GM12865 (cell line): ENCODE data around the gene SPPL2A.
A peak's percentile ranks its signal among the peaks of the same experiment; 100 is the strongest.

Experiments used
- DNase-seq: peaks from one replicate; pipeline ENCODE4 v3.0.0; 2010; ENCODE audit warnings: low read depth
- H3K4me3 ChIP-seq: 2 replicates; pipeline ENCODE4 v1.5.1; 2011; ENCODE audit warnings: mild to moderate bottlenecking, low read depth, low read length, control low read depth
- CTCF ChIP-seq: IDR thresholded peaks from 2 replicates; pipeline ENCODE4 v1.5.1; 2011; ENCODE audit warnings: low read length, control low read depth, low read depth, inconsistent platforms; ENCODE audit not compliant: insufficient read depth; ENCODE audit errors: missing control alignments

SPPL2A gene

GRCh38 chr15:50786871-50787270 lies 21.4 kb upstream of the SPPL2A start:
- no peak for TF ChIP-seq CTCF
- DNase-seq: no peak

GRCh38 chr15:50786438-50786837 lies 20.9 kb upstream of the SPPL2A start:
- TF ChIP-seq CTCF: no peak
- no peak for DNase-seq
- no peak overlapping the region for H3K4me3 ChIP-seq

More at GRCh38 chr15:50786871-50787270, 21.4 kb upstream of the SPPL2A start:
- H3K4me3 ChIP-seq: no peak overlapping the region

- no peak for TF ChIP-seq CTCF
- no peak for DNase-seq
- no peak overlapping the region for H3K4me3 ChIP-seq
Measured at GRCh38 chr15:50783895-50784294, 18.4 kb upstream of the SPPL2A start.

GRCh38 chr15:50783411-50783810 lies 17.9 kb upstream of the SPPL2A start:
- no peak overlapping the region for H3K4me3 ChIP-seq
- DNase-seq: no peak
- TF ChIP-seq CTCF: no peak

- no peak for TF ChIP-seq CTCF
- no peak overlapping the region for H3K4me3 ChIP-seq
- DNase-seq: no peak
Measured at GRCh38 chr15:50778086-50778485, 12.6 kb upstream of the SPPL2A start.

- no peak overlapping the region for H3K4me3 ChIP-seq
- no peak for DNase-seq
- no peak for TF ChIP-seq CTCF
Measured at GRCh38 chr15:50777042-50777441, 11.5 kb upstream of the SPPL2A start.

GRCh38 chr15:50774450-50774849 lies 8.9 kb upstream of the SPPL2A start:
- H3K4me3 ChIP-seq: no peak overlapping the region
- peak; percentile 24 for DNase-seq
- no peak for TF ChIP-seq CTCF
